HG03439 (cell line): Measurements from ENCODE around the gene TBCD.

Experiments
- ATAC-seq: cut with Tn5 transposase; IDR thresholded peaks from one replicate; pipeline ENCODE4 v1.9.1; 2021; ENCODE audit warnings: mild to moderate bottlenecking, moderate library complexity; ENCODE audit not compliant: unreplicated experiment

TBCD gene

GRCh38 chr17:82881900-82882714 lies 130.2 kb downstream of the TBCD start:
- no peak for ATAC-seq

GRCh38 chr17:82882715-82883418 lies 131.0 kb downstream of the TBCD start:
- no peak for ATAC-seq

GRCh38 chr17:82883419-82884031 lies 131.7 kb downstream of the TBCD start:
- no peak for ATAC-seq

- no peak for ATAC-seq
Observed at GRCh38 chr17:82884341-82884969, 132.6 kb downstream of the TBCD start.

GRCh38 chr17:82884970-82885353 lies 133.1 kb downstream of the TBCD start:
- no peak for ATAC-seq

GRCh38 chr17:82887255-82888164 lies 135.6 kb downstream of the TBCD start:
- ATAC-seq: no peak

GRCh38 chr17:82888583-82889495 lies 137.0 kb downstream of the TBCD start:
- no peak for ATAC-seq

GRCh38 chr17:82889496-82890338 lies 137.9 kb downstream of the TBCD start:
- no peak for ATAC-seq

- ATAC-seq: no peak
Observed at GRCh38 chr17:82890339-82890730, 138.5 kb downstream of the TBCD start.

GRCh38 chr17:82890926-82891678 lies 139.2 kb downstream of the TBCD start:
- no peak for ATAC-seq

- ATAC-seq: no peak
Observed at GRCh38 chr17:82891911-82892310, 140.0 kb downstream of the TBCD start.

GRCh38 chr17:82892899-82893565 lies 141.2 kb downstream of the TBCD start:
- ATAC-seq: no peak

- no peak for ATAC-seq
Observed at GRCh38 chr17:82893779-82894178, 141.9 kb downstream of the TBCD start.

- no peak for ATAC-seq
Observed at GRCh38 chr17:82894389-82894788, 142.5 kb downstream of the TBCD start.

- no peak for ATAC-seq
Observed at GRCh38 chr17:82895087-82895486, 143.2 kb downstream of the TBCD start.

GRCh38 chr17:82896071-82897000 lies 144.5 kb downstream of the TBCD start:
- ATAC-seq: no peak
